ENCODE results near the gene GAB3.

GRCh38 chrX:154751203-154751668 lies 359 bp upstream of the GAB3 start:
- TF ChIP-seq CTCF (IDR thresholded peaks at IDR 0.05) (no peak), EP300 (IDR thresholded peaks at IDR 0.05) (no peak)
